KMS-11 (cell line): ENCODE data around the gene ATP2A2.

Source experiments
- H2AFZ ChIP-seq: fragments of 200-600 bp; sonication (generic); 2 replicates; pipeline ENCODE4 v1.6.1; 2016; ENCODE audit warnings: antibody characterized with exemption, mixed run types, low read depth
- H3K27ac ChIP-seq: fragments of 200-600 bp; sonication (generic); 2 replicates; pipeline ENCODE4 v1.6.1; 2016; ENCODE audit warnings: mild to moderate bottlenecking, mixed run types
- H3K27me3 ChIP-seq: fragments of 200-600 bp; sonication (generic); 2 replicates; pipeline ENCODE4 v1.6.1; 2017; ENCODE audit warnings: mild to moderate bottlenecking, low read depth, mixed run types, moderate library complexity; ENCODE audit not compliant: insufficient read depth
- H3K36me3 ChIP-seq: fragments of 200-600 bp; sonication (generic); 2 replicates; pipeline ENCODE4 v1.6.1; 2017; ENCODE audit warnings: mild to moderate bottlenecking, mixed run types; ENCODE audit not compliant: insufficient read depth
- H3K4me1 ChIP-seq: fragments of 200-600 bp; sonication (generic); 2 replicates; pipeline ENCODE4 v1.6.1; 2016; ENCODE audit warnings: mild to moderate bottlenecking, low read depth, mixed run types; ENCODE audit not compliant: poor library complexity, severe bottlenecking
- H3K4me2 ChIP-seq: fragments of 200-600 bp; sonication (generic); 2 replicates; pipeline ENCODE4 v1.7.0; 2016; ENCODE audit warnings: mild to moderate bottlenecking, mixed run types
- H3K4me3 ChIP-seq: fragments of 200-600 bp; sonication (generic); IDR thresholded peaks from 2 replicates; pipeline ENCODE4 v1.6.1; 2017; ENCODE audit warnings: low read depth, low read length, mixed read lengths; ENCODE audit not compliant: insufficient read depth
- H3K79me2 ChIP-seq: fragments of 200-600 bp; sonication (generic); 2 replicates; pipeline ENCODE4 v1.6.1; 2016; ENCODE audit warnings: low read depth, mixed run types; ENCODE audit not compliant: insufficient read depth
- H3K9ac ChIP-seq: fragments of 200-600 bp; sonication (generic); 2 replicates; pipeline ENCODE4 v1.6.1; 2016; ENCODE audit warnings: mild to moderate bottlenecking, mixed run types
- H4K20me1 ChIP-seq: fragments of 200-600 bp; sonication (generic); 2 replicates; pipeline ENCODE4 v1.6.1; 2016; ENCODE audit warnings: mild to moderate bottlenecking, mixed run types; ENCODE audit not compliant: insufficient read depth
- TF ChIP-seq, protein P1 (sequence below): fragments of 200-600 bp; sonication (generic); conservative IDR thresholded peaks from 2 replicates; pipeline ENCODE4 v1.6.1; 2017; ENCODE audit warnings: low read depth, mild to moderate bottlenecking, antibody characterized with exemption, low read length, moderate library complexity, mixed read lengths

Gene ATP2A2

GRCh38 chr12:110282956-110283817 lies 2.1 kb downstream of the ATP2A2 start:
- Histone ChIP-seq H3K4me2 (peak overlapping the region; percentile 95), H3K27ac (peak overlapping the region; percentile 90), H3K79me2 (peaks cover 67% of the 10 kb centered on the region), H3K4me1 (peaks cover 38% of the 10 kb centered on the region), H3K36me3 (no peaks in the 10 kb centered on the region; the same call in 1 of the 2 replicates), H4K20me1 (peaks cover 37% of the 10 kb centered on the region), H3K4me3 (no peak overlapping the region), H2AFZ (no peak overlapping the region), H3K27me3 (no peaks in the 10 kb centered on the region), H3K9ac (peak overlapping the region; percentile 95; the same call in 1 of the 2 replicates)
- TF ChIP-seq, protein P1, sequence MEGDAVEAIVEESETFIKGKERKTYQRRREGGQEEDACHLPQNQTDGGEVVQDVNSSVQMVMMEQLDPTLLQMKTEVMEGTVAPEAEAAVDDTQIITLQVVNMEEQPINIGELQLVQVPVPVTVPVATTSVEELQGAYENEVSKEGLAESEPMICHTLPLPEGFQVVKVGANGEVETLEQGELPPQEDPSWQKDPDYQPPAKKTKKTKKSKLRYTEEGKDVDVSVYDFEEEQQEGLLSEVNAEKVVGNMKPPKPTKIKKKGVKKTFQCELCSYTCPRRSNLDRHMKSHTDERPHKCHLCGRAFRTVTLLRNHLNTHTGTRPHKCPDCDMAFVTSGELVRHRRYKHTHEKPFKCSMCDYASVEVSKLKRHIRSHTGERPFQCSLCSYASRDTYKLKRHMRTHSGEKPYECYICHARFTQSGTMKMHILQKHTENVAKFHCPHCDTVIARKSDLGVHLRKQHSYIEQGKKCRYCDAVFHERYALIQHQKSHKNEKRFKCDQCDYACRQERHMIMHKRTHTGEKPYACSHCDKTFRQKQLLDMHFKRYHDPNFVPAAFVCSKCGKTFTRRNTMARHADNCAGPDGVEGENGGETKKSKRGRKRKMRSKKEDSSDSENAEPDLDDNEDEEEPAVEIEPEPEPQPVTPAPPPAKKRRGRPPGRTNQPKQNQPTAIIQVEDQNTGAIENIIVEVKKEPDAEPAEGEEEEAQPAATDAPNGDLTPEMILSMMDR = no peak

GRCh38 chr12:110284597-110284996 lies 3.5 kb downstream of the ATP2A2 start:
- Histone ChIP-seq H3K79me2 (peaks cover 81% of the 10 kb centered on the region), H3K9ac (peak overlapping the region; percentile 17; the same call in 1 of the 2 replicates), H3K27ac (no peak overlapping the region), H2AFZ (no peak overlapping the region), H3K27me3 (no peaks in the 10 kb centered on the region), H3K4me3 (no peak overlapping the region), H3K4me1 (peaks cover 45% of the 10 kb centered on the region), H4K20me1 (peaks cover 37% of the 10 kb centered on the region), H3K36me3 (no peaks in the 10 kb centered on the region; the same call in 1 of the 2 replicates), H3K4me2 (peak overlapping the region; percentile 95)
- TF ChIP-seq, protein P1 = no peak

DNA sequence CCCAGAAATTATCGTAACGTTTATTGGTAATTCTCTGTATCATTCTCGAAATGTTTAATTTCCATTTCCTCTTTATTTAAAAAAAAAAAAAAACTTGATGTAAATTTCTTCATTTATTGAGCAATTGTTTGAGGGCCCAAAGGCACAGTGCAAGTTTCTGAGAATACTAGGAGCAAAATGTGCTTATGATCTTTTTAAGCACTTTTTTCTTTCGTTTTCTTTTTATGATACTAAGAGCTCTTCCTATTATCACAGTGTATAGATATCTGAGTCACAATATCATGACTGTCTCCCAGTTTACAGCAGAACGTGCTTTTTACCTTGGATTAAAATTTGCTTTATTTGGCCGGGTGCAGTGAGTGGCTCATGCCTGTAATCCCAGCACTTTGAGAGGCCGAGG lies 5.6 kb downstream of the ATP2A2 start:
- Histone ChIP-seq H3K27ac (no peak overlapping the region), H3K79me2 (peaks cover 100% of the 10 kb centered on the region), H3K4me1 (peaks cover 37% of the 10 kb centered on the region), H3K4me3 (no peak overlapping the region), H4K20me1 (peaks cover 48% of the 10 kb centered on the region), H3K9ac (no peak overlapping the region), H3K36me3 (no peaks in the 10 kb centered on the region; the same call in 1 of the 2 replicates), H3K4me2 (no peak overlapping the region; the same call in 1 of the 2 replicates), H3K27me3 (no peaks in the 10 kb centered on the region), H2AFZ (no peak overlapping the region)
- TF ChIP-seq, protein P1 = no peak

DNA sequence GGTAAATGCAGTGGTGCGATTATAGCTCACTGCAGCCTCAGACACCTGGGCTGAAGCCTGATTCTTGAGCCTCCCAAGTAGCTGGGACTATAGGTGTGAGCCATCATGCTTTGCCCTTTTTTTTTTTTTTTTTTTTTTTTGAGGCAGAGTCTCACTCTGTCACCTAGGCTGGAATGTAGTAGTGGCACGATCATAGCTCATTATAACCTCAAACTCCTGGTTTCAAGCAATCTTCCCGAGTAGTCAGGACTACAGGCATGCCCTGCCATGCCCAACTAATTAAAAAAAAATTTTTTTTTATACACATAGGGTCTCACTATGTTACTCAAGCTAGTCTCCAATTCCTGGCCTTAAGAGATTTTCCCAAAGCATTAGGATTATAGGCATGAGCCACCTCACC lies 6.9 kb downstream of the ATP2A2 start:
- H3K4me3 ChIP-seq = no peak overlapping the region
- no peak overlapping the region for H3K27ac ChIP-seq
- H2AFZ ChIP-seq = no peak overlapping the region
- H3K4me2 ChIP-seq = no peak overlapping the region
- no peak overlapping the region for H3K9ac ChIP-seq
- no peaks in the 10 kb centered on the region; the same call in 1 of the 2 replicates for H3K36me3 ChIP-seq
- peaks cover 100% of the 10 kb centered on the region for H3K79me2 ChIP-seq
- no peaks in the 10 kb centered on the region for H3K27me3 ChIP-seq
- H4K20me1 ChIP-seq = peaks cover 41% of the 10 kb centered on the region
- H3K4me1 ChIP-seq = peaks cover 37% of the 10 kb centered on the region
- TF ChIP-seq, protein P1 = no peak
